A549 (cell line): Measurements from ENCODE around the gene SMIM43. TPM values are rescaled to one million over a fixed set of nuclear protein-coding genes. Genes with fewer than 3 reads are reported as not detected.
A peak's percentile ranks its signal among the peaks of the same experiment; 100 is the strongest.

Experiments
- ATAC-seq, 2 experiments: fragments of 200-7000 bp in 1 of 2; fragments of >200 bp in 1 of 2; cut with Nextera tagmentation in 1 of 2; cut with Tn5 transposase in 1 of 2; 3 replicates each; pipeline versions ENCODE4 v1.8.0 to v1.9.1; 2018 to 2020; ENCODE audit warnings: mild to moderate bottlenecking in 1 of 2, moderate library complexity in 1 of 2
- CTCF ChIA-PET: fragments of 300-600 bp; sonication (Branson Sonifier 250); formaldehyde crosslinking; extraction: SDS; loops from one replicate; lab custom pipeline; 2021; ENCODE audit warnings: antibody characterized with exemption, inconsistent platforms; lab: Yijun Ruan, JAX
- POLR2A ChIA-PET: fragments of 350-600 bp; formaldehyde crosslinking; extraction: SDS; loops from one replicate; lab custom pipeline; 2021; ENCODE audit warnings: antibody characterized with exemption, inconsistent platforms; lab: Yijun Ruan, JAX
- DNase-seq, 2 experiments: peaks; one replicate each; pipeline versions ENCODE4 v3.0.0 to v3.0.0-alpha.2; 2011 to 2016; ENCODE audit warnings: low read depth in 1 of 2, low spot score in 1 of 2
- FAIRE-seq: peaks from 2 replicates; lab custom pipeline; 2011; peaks lifted over from hg19 to GRCh38; lab: Jason Lieb, UNC
- H3K27ac ChIP-seq, 2 experiments: fragments of >200 bp; sonication (Bioruptor Twin); formaldehyde crosslinking; 3 replicates each; pipeline ENCODE4 v1.5.1; 2016 to 2017
- H3K4me1 ChIP-seq: fragments of >200 bp; sonication (Bioruptor Twin); formaldehyde crosslinking; 3 replicates; pipeline ENCODE4 v1.6.1; 2016
- H3K4me2 ChIP-seq: fragments of >200 bp; sonication (Bioruptor Twin); formaldehyde crosslinking; 3 replicates; pipeline ENCODE4 v1.6.1; 2016
- H3K4me3 ChIP-seq: fragments of >200 bp; sonication (Bioruptor Twin); formaldehyde crosslinking; 3 replicates; pipeline ENCODE4 v1.5.1; 2016
- H3K9me3 ChIP-seq: fragments of >200 bp; sonication (Bioruptor Twin); formaldehyde crosslinking; 3 replicates; pipeline ENCODE4 v1.6.1; 2016
- CBX8 ChIP-seq: fragments of 200-600 bp; sonication (generic); IDR thresholded peaks from 2 replicates; pipeline ENCODE4 v1.6.1; 2016
- CHD4 ChIP-seq: fragments of 200-600 bp; sonication (generic); IDR thresholded peaks from 2 replicates; pipeline ENCODE4 v1.6.1; 2016; ENCODE audit warnings: antibody characterized with exemption, mild to moderate bottlenecking, borderline replicate concordance
- EP300 ChIP-seq, 2 experiments: fragments of >200 bp; sonication (Bioruptor Twin); formaldehyde crosslinking; IDR thresholded peaks; 2 replicates in 1 of 2; 3 replicates in 1 of 2; pipeline ENCODE4 v1.6.1; 2016 to 2017
- ESRRA ChIP-seq: fragments of 150-350 bp; IDR thresholded peaks from 2 replicates; pipeline ENCODE4 v1.6.1; 2014; ENCODE audit warnings: mild to moderate bottlenecking, low read length, borderline replicate concordance
- HOXA7 ChIP-seq: fragments of 250-450 bp; sonication (Bioruptor Pico); IDR thresholded peaks from 2 replicates; pipeline ENCODE4 v1.5.0; 2020; ENCODE audit warnings: mild to moderate bottlenecking, moderate library complexity
- HOXB13 ChIP-seq: fragments of 250-450 bp; sonication (Bioruptor Pico); IDR thresholded peaks from 2 replicates; pipeline ENCODE4 v1.5.0; 2020; ENCODE audit warnings: low read depth, mild to moderate bottlenecking, moderate library complexity
- JUN ChIP-seq, 2 experiments: fragments of >200 bp; sonication (Bioruptor Twin); formaldehyde crosslinking; IDR thresholded peaks; 2 replicates in 1 of 2; 3 replicates in 1 of 2; pipeline ENCODE4 v1.6.1; 2016 to 2017
- KDM5A ChIP-seq: fragments of 200-600 bp; sonication (generic); IDR thresholded peaks from 2 replicates; pipeline ENCODE4 v1.6.1; 2016; ENCODE audit warnings: antibody characterized with exemption, mild to moderate bottlenecking
- MAFK ChIP-seq: fragments of 450-650 bp; IDR thresholded peaks from 2 replicates; pipeline ENCODE4 v1.6.1; 2014; ENCODE audit not compliant: partially characterized antibody
- MYC ChIP-seq: IDR thresholded peaks from 2 replicates; pipeline ENCODE4 v1.6.1; 2012; ENCODE audit warnings: mild to moderate bottlenecking, inconsistent platforms, low read length, improper control_type of control experiment, borderline replicate concordance
- NFE2L2 ChIP-seq: fragments of 150-350 bp; conservative IDR thresholded peaks from 2 replicates; pipeline ENCODE4 v1.6.1; 2014; ENCODE audit warnings: low read length
- NPAS2 ChIP-seq: fragments of 250-450 bp; sonication (Bioruptor Pico); IDR thresholded peaks from 2 replicates; pipeline ENCODE4 v1.8.0; 2022; ENCODE audit warnings: mild to moderate bottlenecking, moderate library complexity, borderline replicate concordance
- NR3C1 ChIP-seq: fragments of >200 bp; sonication (Bioruptor Twin); formaldehyde crosslinking; IDR thresholded peaks from 3 replicates; pipeline ENCODE4 v1.6.1; 2017
- PHF8 ChIP-seq: fragments of 200-600 bp; sonication (generic); IDR thresholded peaks from 2 replicates; pipeline ENCODE4 v1.6.1; 2016; ENCODE audit warnings: low read depth, mild to moderate bottlenecking, antibody characterized with exemption, moderate library complexity, borderline replicate concordance
- POLR2A ChIP-seq: IDR thresholded peaks from 2 replicates; pipeline ENCODE4 v1.6.1; 2012; ENCODE audit warnings: mild to moderate bottlenecking, low read length
- RARB ChIP-seq: fragments of 250-450 bp; sonication (Bioruptor Pico); IDR thresholded peaks from 2 replicates; pipeline ENCODE4 v1.8.0; 2021; ENCODE audit warnings: mild to moderate bottlenecking, moderate library complexity
- RCOR1 ChIP-seq: fragments of 150-350 bp; IDR thresholded peaks from 2 replicates; pipeline ENCODE4 v1.6.1; 2014; ENCODE audit warnings: antibody characterized with exemption, low read length, low read depth
- SMC3 ChIP-seq: fragments of >200 bp; sonication (Bioruptor Twin); formaldehyde crosslinking; IDR thresholded peaks from 3 replicates; pipeline ENCODE4 v1.6.1; 2018; ENCODE audit warnings: inconsistent platforms
- TFCP2L1 ChIP-seq: fragments of 250-450 bp; sonication (Bioruptor Pico); IDR thresholded peaks from 2 replicates; pipeline ENCODE4 v1.5.0; 2021; ENCODE audit warnings: mild to moderate bottlenecking
- ZC3H11A ChIP-seq: fragments of 450-650 bp; IDR thresholded peaks from 2 replicates; pipeline ENCODE4 v1.6.1; 2014; ENCODE audit warnings: antibody characterized with exemption, mild to moderate bottlenecking
- ZNF302 ChIP-seq: fragments of 250-450 bp; sonication (Bioruptor Pico); IDR thresholded peaks from 2 replicates; pipeline ENCODE4 v1.9.0; 2021; ENCODE audit warnings: inconsistent platforms, mild to moderate bottlenecking, moderate library complexity
- WGBS: methylation state at CpG from one replicate; pipeline ENCODE4 v1.1.6; 2017; ENCODE audit errors: missing lambda C conversion rate; 5-methylcytosine and 5-hydroxymethylcytosine counted together
- polyA plus RNA-seq, 4 experiments: library from polyadenylated mRNA; depleted of rRNA in 3 of 4; stranded (reverse); fragments of >200 nt; fragmentation: RNase III in 1 of 4; extraction: RNeasy Plus Mini Kit Qiagen cat#74134 plus additional on column Dnase treatment in 1 of 4; gene quantifications; 2 replicates in 3 of 4; 3 replicates in 1 of 4; pipeline ENCODE4 v1.2.3, GENCODE V29; 2011 to 2017
- TF ChIP-seq, protein P1 (sequence below): fragments of >200 bp; sonication (Bioruptor Twin); formaldehyde crosslinking; IDR thresholded peaks from 3 replicates; pipeline ENCODE4 v1.5.1; 2016

SMIM43 gene
- polyA plus RNA-seq, 2 of the 4 experiments (the other 2 are of a cell fraction) = 0.12 to 0.45 TPM

DNA sequence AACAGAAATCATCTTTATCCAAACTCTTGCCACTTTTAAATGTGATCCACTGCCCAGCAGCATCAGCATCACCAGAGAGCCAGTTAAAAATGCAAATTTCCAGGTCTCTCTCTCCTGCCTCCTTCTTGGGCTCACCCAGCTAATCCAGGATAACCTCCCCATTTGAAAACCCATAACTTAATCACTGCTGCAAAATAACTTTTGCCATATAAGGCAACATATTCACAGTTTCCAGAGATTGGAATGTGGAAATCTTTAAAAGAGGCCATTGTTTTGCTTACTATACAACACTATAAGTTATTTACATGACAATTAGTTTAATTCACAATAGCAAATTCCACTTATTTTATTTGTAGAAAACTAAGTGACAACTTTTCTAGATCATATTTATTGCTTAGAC, 31.3 kb upstream of the SMIM43 start:
- POLR2A ChIA-PET = no interaction called here
- peaks cover 9% of the 10 kb centered on the region; the same call in 1 of the 3 replicates for H3K4me1 ChIP-seq
- FAIRE-seq = no peak
- no peak for TF ChIP-seq ZNF302
- TF ChIP-seq, all 56 proteins: peak for 0
- Histone ChIP-seq H3K27ac (no peak overlapping the region), H3K9me3 (no peaks in the 10 kb centered on the region), H3K4me3 (no peak overlapping the region), H3K4me2 (no peak overlapping the region)
- ATAC-seq = no peak
- CTCF ChIA-PET = interaction anchor here (1.6 kb wide), 1 partner anchor 59 kb away, joined by 5 read pairs; no protein-coding TSS in a partner anchor
- DNase-seq = no peak

DNA sequence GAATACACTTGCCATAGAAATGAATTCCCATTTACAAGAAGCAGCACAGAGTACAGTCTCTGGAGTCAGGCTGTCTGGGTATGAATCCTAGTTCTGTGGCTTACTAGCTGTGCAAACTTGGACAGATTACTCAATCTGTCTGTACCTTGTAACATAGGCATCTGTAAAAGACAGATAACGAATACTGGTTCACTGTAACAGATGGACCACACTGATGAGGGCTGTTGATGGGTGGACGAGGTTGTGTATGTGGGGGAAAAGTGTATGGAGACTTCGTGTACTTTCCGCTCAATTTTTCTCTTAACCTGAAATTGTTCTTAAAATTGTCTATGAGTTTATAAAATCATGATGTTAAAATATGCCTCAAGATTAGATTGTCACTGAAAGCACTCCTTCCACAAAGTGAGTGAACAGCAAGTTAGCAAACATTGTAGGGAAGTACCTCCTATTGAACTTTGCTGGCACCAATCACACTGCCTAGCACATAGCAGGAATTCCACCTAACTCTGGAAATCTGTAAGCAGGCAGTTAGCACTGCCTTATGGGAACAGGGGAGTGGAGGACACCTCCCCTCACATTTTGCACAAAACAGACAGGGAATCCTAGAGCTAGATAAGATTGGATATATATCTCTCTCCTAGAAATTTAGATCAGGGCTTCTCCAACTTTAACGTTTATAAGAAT, 29.7 kb upstream of the SMIM43 start:
- H3K9me3 ChIP-seq = no peaks in the 10 kb centered on the region
- H3K4me3 ChIP-seq = no peak overlapping the region
- POLR2A ChIA-PET = no interaction called here
- no peak overlapping the region for H3K27ac ChIP-seq
- ATAC-seq (peak in 1 of 2 experiments; percentile 60; a peak in 4 of 6 replicates), FAIRE-seq (no peak), DNase-seq (no peak)
- no peak for TF ChIP-seq CBX8
- CTCF ChIA-PET = no interaction called here
- 53% methylated on average over 5 of the region's 5 CpGs for WGBS
- H3K4me1 ChIP-seq = peaks cover 19% of the 10 kb centered on the region
- no peak overlapping the region for H3K4me2 ChIP-seq

GRCh38 chr4:121792966-121793365, 28.0 kb upstream of the SMIM43 start:
- Histone ChIP-seq H3K27ac (no peak overlapping the region), H3K9me3 (no peaks in the 10 kb centered on the region), H3K4me1 (peaks cover 19% of the 10 kb centered on the region), H3K4me2 (no peak overlapping the region), H3K4me3 (no peak overlapping the region)
- POLR2A ChIA-PET = no interaction called here
- ATAC-seq = no peak
- DNase-seq = no peak
- no peak for FAIRE-seq
- no peak for TF ChIP-seq MAFK
- TF ChIP-seq, protein P1, sequence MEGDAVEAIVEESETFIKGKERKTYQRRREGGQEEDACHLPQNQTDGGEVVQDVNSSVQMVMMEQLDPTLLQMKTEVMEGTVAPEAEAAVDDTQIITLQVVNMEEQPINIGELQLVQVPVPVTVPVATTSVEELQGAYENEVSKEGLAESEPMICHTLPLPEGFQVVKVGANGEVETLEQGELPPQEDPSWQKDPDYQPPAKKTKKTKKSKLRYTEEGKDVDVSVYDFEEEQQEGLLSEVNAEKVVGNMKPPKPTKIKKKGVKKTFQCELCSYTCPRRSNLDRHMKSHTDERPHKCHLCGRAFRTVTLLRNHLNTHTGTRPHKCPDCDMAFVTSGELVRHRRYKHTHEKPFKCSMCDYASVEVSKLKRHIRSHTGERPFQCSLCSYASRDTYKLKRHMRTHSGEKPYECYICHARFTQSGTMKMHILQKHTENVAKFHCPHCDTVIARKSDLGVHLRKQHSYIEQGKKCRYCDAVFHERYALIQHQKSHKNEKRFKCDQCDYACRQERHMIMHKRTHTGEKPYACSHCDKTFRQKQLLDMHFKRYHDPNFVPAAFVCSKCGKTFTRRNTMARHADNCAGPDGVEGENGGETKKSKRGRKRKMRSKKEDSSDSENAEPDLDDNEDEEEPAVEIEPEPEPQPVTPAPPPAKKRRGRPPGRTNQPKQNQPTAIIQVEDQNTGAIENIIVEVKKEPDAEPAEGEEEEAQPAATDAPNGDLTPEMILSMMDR = no peak
- TF ChIP-seq ESRRA = no peak
- no peak for TF ChIP-seq EP300 (IDR thresholded peaks at IDR 0.05)
- TF ChIP-seq HOXB13 = no peak
- TF ChIP-seq ZC3H11A = no peak
- TF ChIP-seq SMC3 = no peak
- TF ChIP-seq NFE2L2 = no peak
- no peak for TF ChIP-seq HOXA7 (CRISPR knock-in tag)
- TF ChIP-seq TFCP2L1 (CRISPR knock-in tag) = no peak
- no peak for TF ChIP-seq RARB (CRISPR knock-in tag)
- no peak for TF ChIP-seq NPAS2 (CRISPR knock-in tag)
- no peak for TF ChIP-seq CHD4
- TF ChIP-seq POLR2A = no peak
- CTCF ChIA-PET = no interaction called here
- 78% methylated on average over 2 of the region's 2 CpGs for WGBS

DNA sequence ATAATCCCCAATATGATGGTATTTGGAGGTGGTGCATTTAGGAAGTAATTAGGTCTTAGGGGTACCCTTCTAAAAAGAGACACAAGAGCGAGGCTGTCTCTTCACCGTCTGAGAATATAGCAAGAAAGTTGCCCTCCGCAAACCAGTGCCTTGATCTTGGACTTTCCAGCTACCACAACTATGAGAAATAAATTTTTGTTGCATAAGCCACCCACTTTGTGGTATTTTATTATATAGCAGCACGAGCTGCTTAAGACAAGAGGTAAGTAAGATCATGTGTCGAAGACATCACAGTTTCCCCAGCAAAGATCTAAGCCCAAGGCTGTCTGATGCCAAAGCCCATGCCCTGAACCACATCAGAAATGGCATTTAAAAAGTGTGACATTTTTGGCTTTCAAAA, 26.5 kb upstream of the SMIM43 start:
- no peak for ATAC-seq

More for the DNA sequence above, 26.5 kb upstream of the SMIM43 start:
- FAIRE-seq (no peak), DNase-seq (no peak)
- no peak overlapping the region for H3K4me3 ChIP-seq
- no peaks in the 10 kb centered on the region for H3K9me3 ChIP-seq
- no peak overlapping the region for H3K4me2 ChIP-seq
- H3K4me1 ChIP-seq = peaks cover 19% of the 10 kb centered on the region
- TF ChIP-seq KDM5A = no peak
- TF ChIP-seq JUN (IDR thresholded peaks at IDR 0.05) = no peak
- TF ChIP-seq NR3C1 = no peak
- TF ChIP-seq MYC = no peak
- no peak for TF ChIP-seq PHF8
- no peak for TF ChIP-seq RARB (CRISPR knock-in tag)
- no peak for TF ChIP-seq RCOR1
- no peak overlapping the region for H3K27ac ChIP-seq
- POLR2A ChIA-PET = interaction anchor here (2.0 kb wide), 1 partner anchor 10 kb away, joined by 7 read pairs; the partner anchor contains the start of gene EXOSC9
- CTCF ChIA-PET = no interaction called here
- 76% methylated on average over 5 of the region's 5 CpGs for WGBS
